Measurements from ENCODE around the gene AKNAD1.

AKNAD1 gene

DNA sequence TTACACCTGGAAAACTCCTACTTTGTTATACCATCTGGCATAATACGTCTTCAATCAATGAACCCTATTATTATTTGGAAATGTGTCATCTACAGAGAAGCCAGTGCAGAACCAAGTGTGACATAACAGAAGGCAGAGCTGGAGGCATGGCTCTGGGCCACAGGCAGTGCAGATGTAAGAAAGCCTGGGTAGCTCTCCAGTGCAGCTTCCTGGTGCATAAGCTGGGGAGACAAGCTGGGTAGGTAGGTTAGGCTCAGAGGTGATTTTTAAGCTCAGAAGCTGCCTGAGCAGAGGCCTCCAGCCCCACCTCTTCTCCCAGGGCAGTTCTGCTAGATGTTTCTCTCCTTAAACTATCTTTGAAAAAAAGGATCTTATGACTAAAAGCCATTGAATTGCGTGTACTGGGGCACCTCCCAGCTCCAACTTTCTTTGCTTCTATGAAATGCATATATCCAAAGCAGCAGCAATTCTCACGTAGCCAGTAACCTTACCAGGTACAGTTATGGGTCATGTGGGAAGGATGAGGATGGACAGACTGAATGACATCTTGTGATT, 30.7 kb downstream of the AKNAD1 start:
- TF ChIP-seq, protein P1, sequence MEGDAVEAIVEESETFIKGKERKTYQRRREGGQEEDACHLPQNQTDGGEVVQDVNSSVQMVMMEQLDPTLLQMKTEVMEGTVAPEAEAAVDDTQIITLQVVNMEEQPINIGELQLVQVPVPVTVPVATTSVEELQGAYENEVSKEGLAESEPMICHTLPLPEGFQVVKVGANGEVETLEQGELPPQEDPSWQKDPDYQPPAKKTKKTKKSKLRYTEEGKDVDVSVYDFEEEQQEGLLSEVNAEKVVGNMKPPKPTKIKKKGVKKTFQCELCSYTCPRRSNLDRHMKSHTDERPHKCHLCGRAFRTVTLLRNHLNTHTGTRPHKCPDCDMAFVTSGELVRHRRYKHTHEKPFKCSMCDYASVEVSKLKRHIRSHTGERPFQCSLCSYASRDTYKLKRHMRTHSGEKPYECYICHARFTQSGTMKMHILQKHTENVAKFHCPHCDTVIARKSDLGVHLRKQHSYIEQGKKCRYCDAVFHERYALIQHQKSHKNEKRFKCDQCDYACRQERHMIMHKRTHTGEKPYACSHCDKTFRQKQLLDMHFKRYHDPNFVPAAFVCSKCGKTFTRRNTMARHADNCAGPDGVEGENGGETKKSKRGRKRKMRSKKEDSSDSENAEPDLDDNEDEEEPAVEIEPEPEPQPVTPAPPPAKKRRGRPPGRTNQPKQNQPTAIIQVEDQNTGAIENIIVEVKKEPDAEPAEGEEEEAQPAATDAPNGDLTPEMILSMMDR (IDR thresholded peaks at IDR 0.05): no peak
- H3K9me3 ChIP-seq: no peaks in the 10 kb centered on the region
- H3K4me1 ChIP-seq: peaks cover 0 to 35% (median 20%) of the 10 kb centered on the region in 4 donors
- H3K4me3 ChIP-seq: no peak overlapping the region
- no peak for DNase-seq
- no peaks in the 10 kb centered on the region for H3K27me3 ChIP-seq
- intact Hi-C loops (cut with DNase I; ENCODE audit: low total_unique reads): no loop called here
- no peaks in the 10 kb centered on the region for H3K36me3 ChIP-seq
- no peak overlapping the region for H3K27ac ChIP-seq

DNA sequence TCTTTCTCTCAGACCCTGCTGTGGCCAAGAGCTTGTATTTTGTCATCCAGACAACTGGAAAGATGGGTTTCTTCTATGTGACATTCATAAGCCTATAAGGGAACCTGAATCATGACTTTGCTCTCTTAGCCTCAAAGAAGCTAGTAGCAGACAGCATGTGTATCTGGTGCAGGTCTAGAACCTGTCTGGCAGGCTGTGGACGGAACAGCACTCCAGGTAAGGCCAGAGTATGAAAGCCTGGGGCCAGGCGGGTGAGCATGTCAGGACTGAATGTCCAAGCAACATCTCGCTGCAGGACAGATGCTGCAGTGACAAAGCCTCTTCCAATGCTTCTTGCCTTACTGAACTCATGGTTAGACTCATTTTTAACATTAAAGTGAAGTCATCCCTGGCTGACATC, 32.8 kb downstream of the AKNAD1 start:
- Histone ChIP-seq H3K9me3 (no peaks in the 10 kb centered on the region), H3K36me3 (no peaks in the 10 kb centered on the region), H3K4me3 (no peak overlapping the region), H3K27ac (no peak overlapping the region), H3K27me3 (no peaks in the 10 kb centered on the region), H3K4me1 (peaks cover 0 to 14% (median 9%) of the 10 kb centered on the region in 4 donors)
- TF ChIP-seq, protein P1 (IDR thresholded peaks at IDR 0.05): no peak
- intact Hi-C loops (cut with DNase I; ENCODE audit: low total_unique reads): no loop called here
- DNase-seq: no peak

DNA sequence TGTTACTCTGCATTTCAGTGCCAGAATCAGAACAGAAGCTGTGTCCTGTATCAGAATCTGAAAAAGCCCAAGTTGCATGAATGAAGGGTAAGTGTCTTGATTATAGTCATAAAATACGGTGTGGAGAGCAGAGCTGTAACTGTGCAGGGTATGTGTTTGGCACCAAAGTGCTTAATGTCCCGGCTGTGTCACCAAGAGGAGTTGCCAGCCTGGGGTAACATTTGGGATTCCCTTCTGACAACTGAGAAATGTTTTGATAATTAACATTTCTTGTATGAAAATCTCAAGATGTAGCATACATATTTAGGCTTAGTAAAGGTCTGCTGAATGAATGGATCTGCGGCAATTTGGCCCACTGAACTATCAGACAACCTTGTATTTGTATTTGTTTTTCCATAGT, 33.3 kb downstream of the AKNAD1 start:
- TF ChIP-seq, protein P1 (IDR thresholded peaks at IDR 0.05): no peak
- H3K4me3 ChIP-seq: no peak overlapping the region
- no peak for DNase-seq
- no peaks in the 10 kb centered on the region for H3K9me3 ChIP-seq
- no peaks in the 10 kb centered on the region for H3K27me3 ChIP-seq
- peaks cover 0 to 10% (median 8%) of the 10 kb centered on the region in 4 donors for H3K4me1 ChIP-seq
- H3K27ac ChIP-seq: no peak overlapping the region
- intact Hi-C loops (cut with DNase I; ENCODE audit: low total_unique reads): no loop called here
- no peaks in the 10 kb centered on the region for H3K36me3 ChIP-seq

DNA sequence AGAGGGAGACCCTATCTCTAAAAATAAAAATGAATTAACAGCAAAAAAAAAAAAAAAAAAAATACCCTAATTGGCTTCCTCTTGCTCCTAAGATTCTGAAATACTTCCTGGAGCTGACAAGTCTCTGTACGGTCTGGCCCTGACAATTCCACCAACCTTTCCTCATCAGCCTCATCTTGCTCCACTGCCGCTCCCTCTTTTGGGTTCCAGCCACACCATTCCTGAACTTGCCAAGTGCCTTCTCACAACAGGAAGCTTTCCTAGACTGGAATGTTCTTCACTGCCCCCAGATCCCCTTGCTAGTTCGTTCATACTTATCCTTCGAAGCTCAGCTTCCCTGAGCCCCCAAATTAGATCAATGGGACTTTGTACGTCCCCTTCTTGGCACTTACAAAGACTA, 37.0 kb downstream of the AKNAD1 start:
- Histone ChIP-seq H3K27me3 (no peaks in the 10 kb centered on the region), H3K36me3 (no peaks in the 10 kb centered on the region), H3K27ac (no peak overlapping the region), H3K9me3 (no peaks in the 10 kb centered on the region), H3K4me3 (no peak overlapping the region), H3K4me1 (peaks cover 0 to 21% (median 15%) of the 10 kb centered on the region in 4 donors)
- intact Hi-C loops (cut with DNase I; ENCODE audit: low total_unique reads): no loop called here
- DNase-seq: no peak
- TF ChIP-seq, protein P1 (IDR thresholded peaks at IDR 0.05): no peak

DNA sequence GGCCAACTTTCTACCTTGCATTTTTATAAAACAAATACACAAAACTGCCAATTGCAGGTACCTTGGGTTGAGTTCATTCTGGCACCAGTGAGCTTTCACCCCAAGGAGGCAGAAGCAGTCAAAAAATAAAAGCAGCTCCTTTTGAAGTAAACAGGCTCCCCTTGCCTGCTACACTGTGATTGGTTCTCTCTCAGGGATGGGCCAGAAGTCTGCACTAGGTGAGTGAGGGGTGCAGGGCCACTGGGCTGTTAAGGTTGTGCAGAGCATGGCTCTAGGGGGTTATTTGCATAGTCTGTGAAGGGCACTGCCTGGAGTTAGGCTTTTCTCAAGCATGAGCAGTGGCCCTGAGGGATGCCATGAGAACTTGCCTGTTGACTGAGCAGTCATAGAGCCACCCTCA, 39.1 kb downstream of the AKNAD1 start:
- TF ChIP-seq, protein P1 (IDR thresholded peaks at IDR 0.05): no peak
- no peak for DNase-seq
- H3K36me3 ChIP-seq: no peaks in the 10 kb centered on the region
- H3K27ac ChIP-seq: no peak overlapping the region
- intact Hi-C loops (cut with DNase I; ENCODE audit: low total_unique reads): no loop called here
- H3K9me3 ChIP-seq: no peaks in the 10 kb centered on the region
- no peak overlapping the region for H3K4me3 ChIP-seq
- peaks cover 0 to 33% (median 20%) of the 10 kb centered on the region in 4 donors for H3K4me1 ChIP-seq
- H3K27me3 ChIP-seq: no peaks in the 10 kb centered on the region

DNA sequence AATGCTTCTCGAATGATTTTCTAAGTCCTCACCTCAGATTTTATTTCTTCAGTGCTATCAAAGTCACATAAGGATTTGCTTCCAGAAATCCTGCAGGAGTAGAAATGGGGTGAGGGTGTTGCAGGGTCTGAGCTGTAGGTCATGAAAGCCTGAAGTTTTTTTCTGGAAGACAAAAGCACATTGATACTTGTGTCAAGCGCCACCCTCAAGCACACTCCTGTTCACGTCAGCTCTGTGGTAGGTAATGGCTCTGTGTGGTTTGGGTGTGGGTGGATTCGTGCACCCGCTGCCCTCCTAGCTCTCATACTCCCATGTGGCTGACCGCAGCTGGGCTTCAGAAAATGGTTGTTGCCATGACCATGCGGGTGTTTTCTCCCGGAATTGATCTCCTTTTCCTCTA, 39.9 kb downstream of the AKNAD1 start:
- intact Hi-C loops (cut with DNase I; ENCODE audit: low total_unique reads): no loop called here
- H3K4me3 ChIP-seq: peak overlapping the region; percentile 18 to 50

More for the DNA sequence above, 39.9 kb downstream of the AKNAD1 start:
- Histone ChIP-seq H3K4me1 (peaks cover 0 to 33% (median 20%) of the 10 kb centered on the region in 4 donors), H3K27ac (peak overlapping the region; percentile 76 to 86), H3K27me3 (no peaks in the 10 kb centered on the region), H3K36me3 (no peaks in the 10 kb centered on the region), H3K9me3 (no peaks in the 10 kb centered on the region)
- no peak for DNase-seq
- TF ChIP-seq, protein P1 (IDR thresholded peaks at IDR 0.05): no peak

Data from tibial artery (tissue), 4 donors.